GM18858 (cell line): ENCODE data around the gene RNU6-8.

ENCODE experiments used
- ATAC-seq: cut with Tn5 transposase; IDR thresholded peaks from one replicate; pipeline ENCODE4 v1.9.1; 2021; ENCODE audit not compliant: unreplicated experiment

Gene RNU6-8

DNA sequence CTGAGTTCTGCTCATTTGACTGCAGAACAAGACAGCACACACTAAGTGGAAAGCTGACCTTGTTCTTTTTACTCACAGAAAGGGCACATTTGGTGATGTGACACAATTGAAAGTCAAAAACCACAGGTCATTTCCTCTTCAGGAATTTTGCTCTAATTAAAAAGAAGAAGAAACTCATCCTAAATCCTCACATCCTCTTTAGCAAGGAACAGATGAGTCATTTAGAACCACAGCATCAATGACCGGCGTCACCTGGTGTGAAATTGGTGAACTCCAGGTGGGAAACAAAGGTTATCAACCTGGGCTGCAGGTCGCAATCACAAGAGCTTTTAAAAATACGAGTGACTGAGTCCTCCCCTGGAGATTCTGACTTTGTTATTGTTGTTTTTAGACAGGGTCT, 2.9 kb upstream of the RNU6-8 start:
- peak; percentile 27 for ATAC-seq

GRCh38 chr14:32205554-32205953, 2.5 kb upstream of the RNU6-8 start:
- no peak for ATAC-seq

GRCh38 chr14:32203928-32204357, 874 bp upstream of the RNU6-8 start:
- ATAC-seq: no peak

- ATAC-seq: no peak
Measured at GRCh38 chr14:32202491-32202997, 525 bp downstream of the RNU6-8 start.

DNA sequence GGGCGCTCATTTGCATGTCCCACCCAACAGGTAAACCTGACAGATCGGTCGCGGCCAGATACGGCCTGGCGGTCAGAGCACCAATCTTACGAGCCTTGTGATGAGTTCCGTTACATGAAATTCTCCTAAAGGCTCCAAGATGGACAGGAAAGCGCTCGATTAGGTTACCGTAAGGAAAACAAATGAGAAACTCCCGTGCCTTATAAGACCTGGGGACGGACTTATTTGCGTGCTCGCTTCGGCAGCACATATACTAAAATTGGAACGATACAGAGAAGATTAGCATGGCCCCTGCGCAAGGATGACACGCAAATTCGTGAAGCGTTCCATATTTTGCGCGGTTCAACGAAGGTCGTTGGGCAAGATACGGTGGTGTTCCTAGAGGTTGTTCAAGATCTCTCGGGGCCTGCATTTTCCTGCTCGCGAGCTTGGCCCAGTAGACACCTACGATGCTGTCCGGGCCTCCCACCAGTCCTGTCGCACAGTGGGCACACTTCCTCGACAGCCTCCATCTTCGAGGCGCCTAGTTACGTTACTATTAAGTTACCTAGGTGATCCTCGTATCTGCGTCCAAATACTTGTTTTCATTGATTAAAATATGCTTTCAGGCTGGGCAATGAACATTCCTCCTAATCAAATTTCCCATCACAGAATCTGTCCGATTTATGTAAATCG, 1.1 kb downstream of the RNU6-8 start, which contains the start of gene RNU6-7:
TSS of gene RNU6-7 (plus strand) at position 230 of the 675 bp plus-strand sequence.
- no peak for ATAC-seq

GRCh38 chr14:32201193-32201815, 1.8 kb downstream of the RNU6-8 start:
- peak; percentile 28 for ATAC-seq

GRCh38 chr14:32200368-32201192, 2.5 kb downstream of the RNU6-8 start:
- ATAC-seq: peak; percentile 20

GRCh38 chr14:32197919-32198318, 5.2 kb downstream of the RNU6-8 start:
- peak; percentile 44 for ATAC-seq

GRCh38 chr14:32195636-32196035, 7.4 kb downstream of the RNU6-8 start:
- no peak for ATAC-seq

DNA sequence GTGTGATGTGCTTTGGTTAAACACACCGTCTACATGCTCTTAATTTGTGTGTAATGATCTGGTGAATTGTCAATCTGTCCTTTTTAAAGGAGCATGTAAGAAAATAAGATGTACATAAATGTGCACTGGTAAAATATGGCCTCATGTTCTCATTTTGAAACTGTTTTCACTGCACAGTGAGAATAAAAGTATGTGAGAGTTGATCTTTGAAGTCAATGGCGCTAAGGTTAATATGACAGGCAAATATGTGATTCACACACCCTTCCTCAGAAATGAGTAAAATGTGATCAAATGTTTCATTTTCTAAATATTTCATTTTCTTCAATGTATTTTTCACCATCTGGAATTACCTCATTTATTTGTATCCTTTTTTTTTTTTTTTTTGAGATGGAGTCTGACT, 9.5 kb downstream of the RNU6-8 start:
- ATAC-seq: no peak

DNA sequence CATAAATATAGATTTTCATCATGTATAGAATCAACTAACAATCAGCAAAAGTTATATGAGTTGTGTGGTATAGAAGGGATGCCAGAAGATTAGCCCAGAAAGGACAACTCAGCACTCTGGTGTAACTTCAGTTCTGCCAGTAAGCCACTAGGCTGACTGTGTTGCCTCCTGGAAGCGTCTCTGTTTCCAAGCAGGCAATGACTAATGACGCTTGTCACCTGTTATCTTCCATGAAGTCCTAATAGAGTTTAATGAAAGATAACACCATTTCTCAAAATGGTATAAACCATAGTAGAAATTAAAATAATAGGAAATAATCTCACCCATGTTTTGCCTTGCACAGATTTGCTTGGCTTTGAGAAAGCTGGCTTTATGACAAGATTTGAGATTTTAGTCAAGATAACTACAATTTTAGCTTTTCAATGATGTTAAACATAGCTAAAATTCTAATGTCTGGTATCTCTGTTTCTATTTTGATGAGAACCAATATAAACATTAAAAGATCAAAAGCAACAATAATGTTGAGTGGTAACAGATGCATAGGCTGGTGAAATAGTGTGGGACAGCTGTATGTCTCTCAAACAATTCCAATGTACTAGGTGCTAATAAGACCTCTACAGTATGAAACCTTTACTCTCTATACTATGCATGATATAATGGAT, 10.2 kb downstream of the RNU6-8 start:
- ATAC-seq: no peak

DNA sequence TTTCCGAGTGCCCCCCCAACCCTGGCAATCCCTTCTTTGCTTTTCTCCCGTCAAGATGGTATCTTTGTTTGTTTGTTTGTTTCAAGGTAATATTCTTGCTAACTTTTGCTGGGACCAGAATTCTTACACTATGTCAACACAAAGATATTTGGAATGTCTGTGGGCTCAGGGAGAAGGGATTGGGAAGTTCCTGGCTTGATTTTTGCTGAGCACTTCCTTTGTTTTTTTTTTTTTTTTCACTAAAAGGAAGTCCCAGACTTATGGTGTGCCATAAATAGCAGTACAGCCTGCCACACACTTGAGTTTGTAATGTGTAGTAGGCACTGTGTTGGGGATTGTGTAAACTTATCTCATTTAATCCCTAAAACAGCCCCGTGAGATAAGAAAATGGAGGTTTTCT, 12.4 kb downstream of the RNU6-8 start:
- no peak for ATAC-seq

- no peak for ATAC-seq
Measured at GRCh38 chr14:32189811-32190210, 13.3 kb downstream of the RNU6-8 start.

GRCh38 chr14:32186248-32186647, 16.8 kb downstream of the RNU6-8 start:
- ATAC-seq: no peak

DNA sequence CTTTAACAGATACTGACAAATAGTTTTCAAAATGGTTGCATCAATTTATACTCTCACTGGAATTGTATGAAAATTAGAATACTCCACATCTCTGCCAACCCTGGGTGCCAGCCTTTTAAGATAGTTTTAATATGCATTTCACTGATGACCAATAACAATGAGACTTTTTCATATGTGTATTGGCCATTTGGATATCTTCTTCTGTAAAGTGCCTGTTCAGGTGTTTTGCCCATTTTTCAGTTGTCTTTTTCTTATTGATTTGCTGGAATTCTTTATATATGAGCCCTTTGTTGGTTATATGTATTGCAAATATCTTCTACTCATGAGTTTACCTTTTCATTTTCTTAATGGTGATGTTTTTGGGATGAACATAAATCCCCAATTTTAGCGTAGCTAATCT, 18.0 kb downstream of the RNU6-8 start:
- no peak for ATAC-seq

DNA sequence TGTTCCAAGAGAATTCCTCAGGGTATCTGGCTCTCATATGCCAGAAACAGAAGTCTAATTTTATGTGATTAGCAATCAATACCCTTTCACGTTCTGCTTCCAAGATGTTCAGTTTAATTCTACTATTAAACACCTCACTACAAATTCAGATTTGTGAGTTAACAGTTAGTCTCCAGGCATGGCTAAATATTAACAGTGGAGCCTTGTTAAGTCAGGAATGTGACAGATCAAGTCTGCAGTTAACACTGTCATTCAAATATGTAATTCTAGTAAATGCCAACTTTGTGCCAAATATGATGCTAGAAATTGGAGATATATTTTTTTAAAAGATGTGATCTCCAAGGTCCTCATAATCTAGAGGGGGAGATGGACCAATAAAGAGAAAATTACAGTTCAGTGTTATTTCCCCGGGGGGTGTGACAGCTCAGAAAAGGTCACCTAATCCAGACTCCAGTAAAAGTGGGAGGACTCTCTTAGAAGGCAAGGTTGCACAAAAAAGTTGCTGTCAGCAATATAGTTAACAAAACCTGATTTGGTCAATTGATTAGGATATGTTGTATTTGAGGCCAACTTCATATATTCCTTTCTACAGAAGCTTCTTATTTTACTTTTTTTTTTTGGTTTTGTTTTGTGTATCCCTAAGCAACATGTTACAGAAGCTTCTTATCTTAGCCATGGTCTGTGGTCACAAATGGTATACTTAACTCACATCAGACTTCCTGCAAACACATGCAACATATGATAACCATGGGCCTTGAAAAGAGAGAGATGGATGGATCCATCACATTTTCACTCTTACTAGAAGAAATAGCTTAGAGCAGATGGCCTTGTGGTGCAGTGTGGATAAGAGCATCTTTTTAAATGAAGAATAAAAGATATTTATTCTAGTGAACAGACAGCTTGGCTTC, 19.7 kb downstream of the RNU6-8 start:
- ATAC-seq: no peak

DNA sequence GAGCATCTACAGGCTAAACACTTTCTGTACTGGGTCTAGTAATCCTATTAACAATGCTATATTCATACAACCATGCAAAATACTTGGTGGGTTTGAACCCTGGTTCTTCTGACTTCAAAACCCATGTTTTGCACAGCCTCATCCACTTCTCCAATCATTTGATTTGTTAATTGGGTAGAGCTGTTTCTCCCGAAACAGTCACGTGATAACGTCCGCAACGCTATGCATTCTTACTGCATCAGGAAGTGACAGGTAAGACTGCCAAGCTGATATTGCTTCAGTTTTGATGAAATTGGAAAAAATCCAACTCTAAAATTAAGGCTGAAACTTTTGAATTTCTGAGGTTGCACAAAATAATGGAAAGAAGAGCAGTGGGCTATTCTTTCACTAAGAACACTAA, 31.6 kb downstream of the RNU6-8 start:
- ATAC-seq: no peak

DNA sequence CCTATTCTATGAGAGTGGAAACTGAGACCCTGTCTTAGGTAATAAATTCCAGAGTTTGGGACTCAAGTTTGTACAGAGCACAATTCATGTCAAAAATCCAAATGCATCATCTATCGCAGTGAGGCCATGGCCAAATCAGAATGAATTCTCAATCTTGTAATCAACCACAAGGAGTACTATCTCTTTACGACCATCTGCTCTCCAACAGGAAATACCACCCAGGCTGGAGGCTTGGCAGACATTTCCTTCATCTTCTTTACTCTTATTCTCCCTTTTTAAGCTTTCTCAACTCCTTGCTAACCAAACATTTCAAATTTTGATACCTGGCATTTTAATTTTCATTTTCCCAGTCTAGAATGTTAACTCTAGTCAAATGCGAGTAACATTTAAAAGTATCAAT, 33.9 kb downstream of the RNU6-8 start:
- no peak for ATAC-seq

DNA sequence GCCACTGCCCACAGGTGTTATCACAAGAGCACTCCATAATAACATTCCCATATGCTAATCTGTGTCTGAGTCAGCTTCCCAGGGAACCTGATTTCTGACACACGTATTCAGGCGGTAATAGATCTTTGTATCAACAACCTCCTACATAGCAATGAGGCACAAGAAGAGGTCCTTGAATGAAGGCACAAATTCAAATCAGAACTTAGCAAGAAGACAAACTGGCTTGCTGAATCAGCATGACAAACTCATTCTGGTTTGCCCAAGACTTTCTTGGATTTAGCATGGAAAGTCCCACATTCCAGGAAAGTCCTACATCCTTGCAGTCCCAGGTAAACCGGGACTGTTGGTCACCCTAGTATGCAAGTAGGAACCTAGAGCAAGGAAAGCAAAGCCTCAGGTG, 35.2 kb downstream of the RNU6-8 start:
- no peak for ATAC-seq

- no peak for ATAC-seq
Measured at GRCh38 chr14:32166924-32167323, 36.1 kb downstream of the RNU6-8 start.
